SJCRH30 (cell line): ENCODE measurements around the gene PSME3. TPM values are rescaled to one million over a fixed set of nuclear protein-coding genes. Genes with fewer than 3 reads are reported as not detected.

Experiments
- DNase-seq, 2 experiments: peaks; one replicate each; pipeline ENCODE4 v3.0.0-alpha.2; 2015 to 2020
- H3K27ac ChIP-seq: fragments of 250-450 bp; sonication (Bioruptor Pico); 2 replicates; pipeline ENCODE4 v1.5.1; 2020; ENCODE audit warnings: mild to moderate bottlenecking, moderate library complexity
- H3K27me3 ChIP-seq: fragments of 250-450 bp; sonication (Bioruptor Pico); 2 replicates; pipeline ENCODE4 v1.5.1; 2020; ENCODE audit warnings: mild to moderate bottlenecking, moderate library complexity
- H3K36me3 ChIP-seq: fragments of 250-450 bp; sonication (Bioruptor Pico); 2 replicates; pipeline ENCODE4 v1.5.1; 2020; ENCODE audit warnings: mild to moderate bottlenecking, moderate library complexity
- H3K4me1 ChIP-seq: fragments of 250-450 bp; sonication (Bioruptor Pico); 2 replicates; pipeline ENCODE4 v1.5.1; 2020; ENCODE audit warnings: mild to moderate bottlenecking, moderate library complexity
- H3K4me3 ChIP-seq: fragments of 250-450 bp; sonication (Bioruptor Pico); 2 replicates; pipeline ENCODE4 v1.5.1; 2020; ENCODE audit warnings: mild to moderate bottlenecking, moderate library complexity
- H3K9me3 ChIP-seq: fragments of 250-450 bp; sonication (Bioruptor Pico); replicated peaks from 2 replicates; pipeline ENCODE4 v1.5.1; 2020; ENCODE audit warnings: mild to moderate bottlenecking, moderate library complexity
- total RNA-seq: library from RNA; depleted of rRNA; stranded (reverse); fragments of >200 nt; shearing (Covaris generic); gene quantifications from 2 replicates; pipeline ENCODE4 v1.2.3, GENCODE V29; 2014

PSME3 gene
- total RNA-seq, 1 experiment from 2014 or later, result 145 TPM

- DNase-seq, result no peak
- peak overlapping the region; percentile 86 for H3K4me3 ChIP-seq
- no peaks in the 10 kb centered on the region for H3K27me3 ChIP-seq
- H3K9me3 ChIP-seq, result no peaks in the 10 kb centered on the region
- peak overlapping the region; percentile 79 for H3K27ac ChIP-seq
- no peaks in the 10 kb centered on the region for H3K4me1 ChIP-seq
- peaks cover 40% of the 10 kb centered on the region for H3K36me3 ChIP-seq
These were observed 698 bp downstream of the PSME3 start for GRCh38 chr17:42833767-42834422.

- H3K27ac ChIP-seq, result no peak overlapping the region
- no peaks in the 10 kb centered on the region for H3K9me3 ChIP-seq
- no peak overlapping the region for H3K4me3 ChIP-seq
- peaks cover 53% of the 10 kb centered on the region for H3K36me3 ChIP-seq
- no peaks in the 10 kb centered on the region for H3K4me1 ChIP-seq
- H3K27me3 ChIP-seq, result no peaks in the 10 kb centered on the region
- DNase-seq, result no peak
These were observed 2.5 kb downstream of the PSME3 start for GRCh38 chr17:42835732-42836131.

GRCh38 chr17:42841975-42842685, 8.9 kb downstream of the PSME3 start:
- no peak for DNase-seq
- no peaks in the 10 kb centered on the region for H3K9me3 ChIP-seq
- peaks cover 49% of the 10 kb centered on the region for H3K36me3 ChIP-seq
- H3K27ac ChIP-seq, result no peak overlapping the region
- no peaks in the 10 kb centered on the region for H3K4me1 ChIP-seq
- H3K27me3 ChIP-seq, result no peaks in the 10 kb centered on the region
- H3K4me3 ChIP-seq, result no peak overlapping the region

GRCh38 chr17:42843358-42843934, 10.2 kb downstream of the PSME3 start:
- Histone ChIP-seq H3K27ac (no peak overlapping the region), H3K4me3 (no peak overlapping the region), H3K36me3 (peaks cover 36% of the 10 kb centered on the region), H3K9me3 (no peaks in the 10 kb centered on the region), H3K27me3 (no peaks in the 10 kb centered on the region), H3K4me1 (no peaks in the 10 kb centered on the region)
- DNase-seq, result peak; percentile 28 to 71

GRCh38 chr17:42844271-42844670, 11.1 kb downstream of the PSME3 start, which contains the start of gene AOC2:
Gene AOC2, plus strand, starts transcription at chr17:42844580. Its CDS starts 47 bp downstream, at chr17:42844627.
- Histone ChIP-seq H3K9me3 (no peaks in the 10 kb centered on the region), H3K4me3 (no peak within 1 kb of the TSS), H3K36me3 (peaks cover 28% of the 10 kb centered on the region), H3K27me3 (no peaks in the 10 kb centered on the region), H3K27ac (no peak within 1 kb of the TSS), H3K4me1 (no peaks in the 10 kb centered on the region)
- DNase-seq, result no peak

- H3K4me3 ChIP-seq, result no peak overlapping the region
- no peaks in the 10 kb centered on the region for H3K4me1 ChIP-seq
- H3K36me3 ChIP-seq, result peaks cover 23% of the 10 kb centered on the region
- H3K27me3 ChIP-seq, result no peaks in the 10 kb centered on the region
- no peak for DNase-seq
- H3K9me3 ChIP-seq, result no peaks in the 10 kb centered on the region
- H3K27ac ChIP-seq, result no peak overlapping the region
These were observed 11.8 kb downstream of the PSME3 start for GRCh38 chr17:42844761-42845555.

DNA sequence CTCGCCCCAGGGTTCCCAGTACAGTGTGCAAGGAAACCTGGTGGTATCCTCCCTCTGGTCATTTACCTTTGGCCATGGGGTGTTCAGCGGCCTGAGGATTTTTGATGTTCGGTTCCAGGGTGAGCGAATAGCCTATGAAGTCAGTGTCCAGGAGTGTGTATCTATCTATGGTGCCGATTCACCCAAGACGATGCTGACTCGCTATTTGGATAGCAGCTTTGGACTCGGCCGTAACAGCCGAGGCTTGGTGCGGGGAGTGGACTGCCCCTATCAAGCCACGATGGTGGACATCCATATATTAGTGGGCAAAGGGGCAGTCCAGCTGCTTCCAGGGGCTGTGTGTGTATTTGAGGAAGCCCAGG, 12.3 kb downstream of the PSME3 start:
- peaks cover 20% of the 10 kb centered on the region for H3K36me3 ChIP-seq
- no peak for DNase-seq
- peaks cover under 1% of the 10 kb centered on the region; the same call in 1 of the 2 replicates for H3K4me1 ChIP-seq
- no peak overlapping the region for H3K4me3 ChIP-seq
- H3K27me3 ChIP-seq, result no peaks in the 10 kb centered on the region
- H3K27ac ChIP-seq, result no peak overlapping the region
- H3K9me3 ChIP-seq, result no peaks in the 10 kb centered on the region

GRCh38 chr17:42845918-42846593, 12.9 kb downstream of the PSME3 start:
- no peak overlapping the region for H3K27ac ChIP-seq
- no peak overlapping the region for H3K4me3 ChIP-seq
- H3K9me3 ChIP-seq, result no peaks in the 10 kb centered on the region
- peaks cover 18% of the 10 kb centered on the region for H3K36me3 ChIP-seq
- no peaks in the 10 kb centered on the region for H3K27me3 ChIP-seq
- H3K4me1 ChIP-seq, result peaks cover 4% of the 10 kb centered on the region; the same call in 1 of the 2 replicates
- DNase-seq, result no peak

- Histone ChIP-seq H3K9me3 (no peaks in the 10 kb centered on the region), H3K27me3 (no peaks in the 10 kb centered on the region), H3K4me3 (no peak overlapping the region), H3K4me1 (peaks cover 4% of the 10 kb centered on the region; the same call in 1 of the 2 replicates), H3K27ac (no peak overlapping the region), H3K36me3 (peaks cover 14% of the 10 kb centered on the region)
- no peak for DNase-seq
These were observed 13.5 kb downstream of the PSME3 start for GRCh38 chr17:42846594-42847280.

DNA sequence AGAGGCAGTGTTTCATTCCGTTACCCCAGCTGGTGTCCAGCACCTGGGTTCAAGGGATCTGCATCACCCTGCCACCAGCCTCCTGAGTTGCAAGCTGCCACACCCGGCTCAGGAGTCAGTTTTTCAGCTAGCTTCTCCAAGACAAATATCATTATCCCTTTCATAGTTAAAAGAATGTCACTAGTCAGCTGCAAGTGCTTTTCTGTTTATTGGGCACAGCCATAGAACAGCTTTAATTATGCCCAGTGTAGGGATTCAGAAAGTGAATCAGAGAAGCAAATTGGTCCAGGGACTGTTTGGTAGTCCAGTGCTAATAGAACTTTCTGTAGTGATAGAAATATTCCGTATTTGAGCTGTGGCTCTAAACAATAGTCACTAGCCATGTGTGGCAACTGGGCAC, 14.9 kb downstream of the PSME3 start:
- Histone ChIP-seq H3K4me3 (no peak overlapping the region), H3K9me3 (no peaks in the 10 kb centered on the region), H3K27ac (no peak overlapping the region), H3K27me3 (no peaks in the 10 kb centered on the region), H3K36me3 (peaks cover 5% of the 10 kb centered on the region), H3K4me1 (peaks cover 4% of the 10 kb centered on the region; the same call in 1 of the 2 replicates)
- no peak for DNase-seq

DNA sequence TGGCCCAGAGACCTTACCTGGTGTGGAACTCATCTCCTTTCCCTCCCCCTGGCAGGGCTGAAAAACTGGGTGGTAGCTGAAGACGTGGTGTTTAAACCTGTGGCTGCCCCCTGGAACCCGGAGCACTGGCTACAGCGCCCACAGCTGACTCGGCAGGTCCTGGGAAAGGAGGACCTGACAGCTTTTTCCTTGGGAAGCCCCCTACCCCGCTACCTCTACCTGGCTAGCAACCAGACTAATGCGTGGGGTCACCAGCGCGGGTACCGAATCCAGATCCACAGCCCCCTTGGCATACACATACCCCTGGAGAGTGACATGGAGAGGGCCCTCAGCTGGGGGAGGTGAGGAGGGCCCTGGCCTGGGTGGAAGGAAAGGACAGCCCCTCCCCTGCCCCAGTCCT, 15.8 kb downstream of the PSME3 start:
- DNase-seq, result no peak
- Histone ChIP-seq H3K4me1 (peaks cover 4% of the 10 kb centered on the region; the same call in 1 of the 2 replicates), H3K4me3 (no peak overlapping the region)

DNA sequence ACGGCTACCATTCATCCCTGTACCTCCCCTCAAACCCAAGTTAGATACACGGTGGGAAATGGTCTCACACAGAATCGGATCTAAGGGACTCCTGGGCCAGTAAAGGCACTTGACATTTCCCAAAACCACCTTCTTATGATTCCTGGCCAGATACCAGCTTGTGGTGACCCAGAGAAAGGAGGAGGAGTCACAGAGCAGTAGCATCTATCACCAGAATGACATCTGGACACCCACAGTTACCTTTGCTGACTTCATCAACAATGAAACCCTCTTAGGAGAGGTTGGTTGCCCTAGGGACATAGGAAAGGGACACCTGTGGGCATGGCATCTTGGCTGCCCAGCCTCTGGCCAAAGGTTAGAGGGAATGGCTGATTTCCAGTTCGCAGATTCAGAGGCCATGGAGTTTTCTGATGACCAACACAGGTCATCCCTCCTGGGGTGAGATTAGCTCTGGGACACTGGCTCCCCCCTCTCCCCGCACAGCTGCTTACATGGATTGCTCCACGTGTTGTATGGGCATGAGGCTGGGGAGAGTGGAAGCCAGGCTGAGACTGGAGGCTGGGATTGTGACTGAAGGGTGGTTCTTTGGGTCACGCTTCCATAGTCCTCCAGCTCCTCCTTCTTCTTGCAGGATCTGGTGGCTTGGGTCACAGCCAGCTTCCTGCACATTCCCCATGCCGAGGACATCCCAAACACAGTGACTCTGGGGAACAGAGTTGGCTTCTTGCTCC, 16.4 kb downstream of the PSME3 start:
- H3K4me1 ChIP-seq, result peaks cover 4% of the 10 kb centered on the region; the same call in 1 of the 2 replicates
- H3K9me3 ChIP-seq, result no peaks in the 10 kb centered on the region
- DNase-seq, result no peak
- no peak overlapping the region for H3K4me3 ChIP-seq
- peaks cover 4% of the 10 kb centered on the region for H3K36me3 ChIP-seq
- no peaks in the 10 kb centered on the region for H3K27me3 ChIP-seq
- no peak overlapping the region for H3K27ac ChIP-seq

More for the DNA sequence above, 15.8 kb downstream of the PSME3 start:
- H3K27me3 ChIP-seq, result no peaks in the 10 kb centered on the region
- H3K9me3 ChIP-seq, result no peaks in the 10 kb centered on the region
- H3K27ac ChIP-seq, result no peak overlapping the region
- peaks cover 4% of the 10 kb centered on the region for H3K36me3 ChIP-seq

DNA sequence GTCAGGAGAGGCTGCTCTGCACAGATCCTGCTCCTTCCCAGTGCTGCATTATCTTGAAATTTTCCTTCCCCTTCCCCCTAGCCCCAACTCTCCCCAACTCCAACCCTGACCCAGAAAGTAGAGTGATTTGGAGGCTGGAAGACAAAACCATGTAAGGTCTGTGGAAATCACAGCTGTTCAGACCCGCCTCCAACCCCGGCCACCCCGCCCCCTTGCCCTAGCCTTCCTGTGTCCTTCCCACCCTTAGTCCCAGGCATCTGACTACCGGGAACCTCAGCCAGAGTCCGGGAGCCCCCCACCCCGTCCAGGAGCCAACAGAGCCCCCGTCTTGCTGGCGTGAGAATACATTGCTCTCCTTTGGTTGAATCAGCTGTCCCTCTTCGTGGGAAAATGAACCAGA, 17.8 kb downstream of the PSME3 start, which contains the start of gene AOC3:
Gene AOC3 (plus strand): TSS at position 246 of the 400 bp plus-strand sequence. CDS start 145 bp downstream, at position 391.
- Histone ChIP-seq H3K27me3 (no peaks in the 10 kb centered on the region), H3K4me1 (peaks cover 4% of the 10 kb centered on the region; the same call in 1 of the 2 replicates), H3K36me3 (no peaks in the 10 kb centered on the region), H3K9me3 (no peaks in the 10 kb centered on the region), H3K27ac (no peak within 1 kb of the TSS), H3K4me3 (0 out of 2 replicates have a peak within 1 kb of the TSS, but pooled peaks have one; percentile 9)
- DNase-seq, result peak; percentile 39 to 53
